SK-N-SH (cell line): Measurements from ENCODE around the gene ZDHHC7.

Experiments
- CTCF ChIP-seq: fragments of 200-600 bp; sonication (generic); IDR thresholded peaks from 2 replicates; pipeline ENCODE4 v1.6.1; 2017; ENCODE audit warnings: antibody characterized with exemption, mild to moderate bottlenecking, moderate library complexity
- EP300 ChIP-seq, 2 experiments: IDR thresholded peaks; 2 replicates each; pipeline versions ENCODE4 v1.4.0 to v1.6.1; 2012; ENCODE audit warnings: borderline replicate concordance in 1 of 2, low read depth in 1 of 2, low read length in 1 of 2
- EZH2phosphoT487 ChIP-seq: fragments of 200-600 bp; sonication (generic); IDR thresholded peaks from 2 replicates; pipeline ENCODE4 v1.6.1; 2017; ENCODE audit warnings: low read depth, mixed run types, mild to moderate bottlenecking, antibody characterized with exemption, moderate library complexity, borderline replicate concordance
- FOXM1 ChIP-seq: IDR thresholded peaks from 2 replicates; pipeline ENCODE4 v1.4.0; 2012; ENCODE audit warnings: low read depth, mild to moderate bottlenecking
- JUND ChIP-seq: IDR thresholded peaks from 2 replicates; pipeline ENCODE4 v1.4.0; 2012
- MAX ChIP-seq: IDR thresholded peaks from 2 replicates; pipeline ENCODE4 v1.4.0; 2012; ENCODE audit warnings: low read depth
- MXI1 ChIP-seq: IDR thresholded peaks from 2 replicates; pipeline ENCODE4 v1.6.1; 2012; ENCODE audit warnings: mild to moderate bottlenecking, low read depth, low read length, improper control_type of control experiment
- POLR2AphosphoS5 ChIP-seq: IDR thresholded peaks from 2 replicates; pipeline ENCODE4 v1.6.1; 2012; ENCODE audit warnings: low read depth, low read length
- RAD21 ChIP-seq: IDR thresholded peaks from 2 replicates; pipeline ENCODE4 v1.6.1; 2012; ENCODE audit warnings: mild to moderate bottlenecking, low read length
- RCOR1 ChIP-seq: fragments of 150-350 bp; IDR thresholded peaks from 2 replicates; pipeline ENCODE4 v1.6.1; 2017; ENCODE audit warnings: antibody characterized with exemption, low read length
- RFX5 ChIP-seq: IDR thresholded peaks from 2 replicates; pipeline ENCODE4 v1.6.1; 2012; ENCODE audit warnings: mild to moderate bottlenecking, improper control_type of control experiment, low read length
- RXRA ChIP-seq: IDR thresholded peaks from 2 replicates; pipeline ENCODE4 v1.4.0; 2012; ENCODE audit warnings: low read depth, mild to moderate bottlenecking, borderline replicate concordance
- TAF1 ChIP-seq: IDR thresholded peaks from 2 replicates; pipeline ENCODE4 v1.6.1; 2012; ENCODE audit warnings: low read depth, mild to moderate bottlenecking, low read length, moderate library complexity, borderline replicate concordance
- USF2 ChIP-seq: fragments of 150-350 bp; IDR thresholded peaks from 2 replicates; pipeline ENCODE4 v1.6.1; 2017; ENCODE audit warnings: antibody characterized with exemption, low read length, low read depth, borderline replicate concordance

- no peak for TF ChIP-seq CTCF
- TF ChIP-seq FOXM1, result no peak
- TF ChIP-seq RAD21, result no peak
- no peak for TF ChIP-seq EZH2phosphoT487
- TF ChIP-seq MAX, result no peak
- TF ChIP-seq USF2, result no peak
- TF ChIP-seq RFX5, result no peak
- no peak for TF ChIP-seq EP300 (IDR thresholded peaks at IDR 0.05; ENCODE audit: borderline replicate concordance in 1 of 2, low read depth in 1 of 2, low read length in 1 of 2)
- no peak for TF ChIP-seq JUND
- TF ChIP-seq POLR2AphosphoS5, result no peak
- no peak for TF ChIP-seq MXI1
- no peak for TF ChIP-seq RCOR1
- no peak for TF ChIP-seq RXRA
- TF ChIP-seq TAF1, result no peak
Observed at GRCh38 chr16:85018529-85019236, 7.3 kb upstream of the ZDHHC7 start.
